HepG2 (cell line): ENCODE data around the gene ELOVL2. TPM values are rescaled to one million over a fixed set of nuclear protein-coding genes. Genes with fewer than 3 reads are reported as not detected.

ENCODE experiments used
- ATAC-seq: fragments of 200-7000 bp; cut with Tn5 transposase; 3 replicates; pipeline ENCODE4 v1.9.1; 2020; ENCODE audit warnings: mild to moderate bottlenecking, moderate library complexity
- BruUV-seq: library from RNA; stranded (reverse); fragments of 400-500 nt; replicated peaks from 2 replicates; lab custom pipeline; 2021; lab: Mats Ljungman, UMichigan
- CTCF ChIA-PET: fragments of 300-600 bp; formaldehyde crosslinking; extraction: SDS; loops from one replicate; lab custom pipeline; 2021; ENCODE audit warnings: low total read pairs, inconsistent platforms, low intra/inter-chr PET ratio; lab: Yijun Ruan, JAX
- POLR2A ChIA-PET: fragments of 350-600 bp; sonication (Branson Sonifier 250); formaldehyde crosslinking; loops from one replicate; lab custom pipeline; 2020; ENCODE audit warnings: antibody characterized with exemption, inconsistent platforms; lab: Yijun Ruan, JAX
- DNase-seq: peaks from one replicate; pipeline ENCODE4 v3.0.0-alpha.2; 2015; ENCODE audit warnings: low spot score
- FAIRE-seq: peaks from 3 replicates; lab custom pipeline; 2011; peaks lifted over from hg19 to GRCh38; lab: Jason Lieb, UNC
- H2AFZ ChIP-seq: one replicate; pipeline ENCODE4 v1.6.1; 2011; ENCODE audit warnings: low read length, inconsistent platforms
- H3K27ac ChIP-seq: fragments of 300-600 bp; 3 replicates; pipeline ENCODE4 v1.8.0; 2011; ENCODE audit warnings: mixed run types, mild to moderate bottlenecking, mixed read lengths, low read length, inconsistent platforms; ENCODE audit not compliant: insufficient read depth; ENCODE audit errors: extremely low read length
- H3K27me3 ChIP-seq, 2 experiments: fragments of 200-600 bp in 1 of 2; 2 replicates in 1 of 2; 3 replicates in 1 of 2; pipeline versions ENCODE4 v1.6.0 to v1.8.0; 2011; ENCODE audit warnings: low read length in 2 of 2, mild to moderate bottlenecking in 2 of 2, moderate library complexity in 2 of 2, inconsistent platforms in 1 of 2; ENCODE audit not compliant: insufficient read depth in 2 of 2, control insufficient read depth in 1 of 2
- H3K36me3 ChIP-seq, 2 experiments: fragments of 200-600 bp in 1 of 2; replicated peaks in 1 of 2; 2 replicates in 1 of 2; 3 replicates in 1 of 2; pipeline versions ENCODE4 v1.5.1 to v1.8.0; 2011; ENCODE audit warnings: low read length in 2 of 2, inconsistent platforms in 1 of 2; ENCODE audit not compliant: insufficient read depth in 2 of 2, control insufficient read depth in 1 of 2
- H3K4me1 ChIP-seq: 2 replicates; pipeline ENCODE4 v1.5.1; 2012; ENCODE audit warnings: low read length, inconsistent platforms; ENCODE audit not compliant: insufficient read depth
- H3K4me2 ChIP-seq: 2 replicates; pipeline ENCODE4 v1.6.0; 2011; ENCODE audit warnings: low read depth, low read length, inconsistent platforms
- H3K4me3 ChIP-seq, 3 experiments: fragments of 200-600 bp in 1 of 3; sonication (generic), shearing (Covaris generic) in 1 of 3; replicated peaks in 1 of 3; 2 replicates each; pipeline ENCODE4 v1.5.1; 2011 to 2016; ENCODE audit warnings: low read length in 3 of 3, inconsistent platforms in 2 of 3, low read depth in 2 of 3, mild to moderate bottlenecking in 2 of 3, control low read depth in 1 of 3, mixed read lengths in 1 of 3; ENCODE audit not compliant: insufficient read depth in 1 of 3
- H3K79me2 ChIP-seq: one replicate; pipeline ENCODE4 v1.6.1; 2011; ENCODE audit warnings: low read length, inconsistent platforms; ENCODE audit not compliant: insufficient read depth
- H3K9ac ChIP-seq: 2 replicates; pipeline ENCODE4 v1.6.0; 2011; ENCODE audit warnings: mild to moderate bottlenecking, low read depth, low read length, inconsistent platforms; ENCODE audit not compliant: insufficient read depth
- H3K9me3 ChIP-seq: 2 replicates; pipeline ENCODE4 v1.5.1; 2012; ENCODE audit warnings: mild to moderate bottlenecking, low read length
- H4K20me1 ChIP-seq: 2 replicates; pipeline ENCODE4 v1.6.0; 2011; ENCODE audit warnings: inconsistent platforms, mild to moderate bottlenecking, low read length, moderate library complexity; ENCODE audit not compliant: insufficient read depth
- AHR ChIP-seq: IDR thresholded peaks from 2 replicates; pipeline ENCODE4 v1.6.1; 2018; ENCODE audit warnings: missing genetic modification reagents, missing compliant biosample characterization
- ARNT ChIP-seq: fragments of 450-650 bp; IDR thresholded peaks from 2 replicates; pipeline ENCODE4 v1.6.1; 2017
- CCAR2 ChIP-seq: fragments of 200-400 bp; formaldehyde crosslinking; optimal IDR thresholded peaks from 2 replicates; pipeline ENCODE3; 2018; ENCODE audit warnings: low read depth, mild to moderate bottlenecking, low read length, moderate library complexity
- CEBPG ChIP-seq: IDR thresholded peaks from 2 replicates; pipeline ENCODE4 v1.6.1; 2016
- MIER2 ChIP-seq: IDR thresholded peaks from 2 replicates; pipeline ENCODE4 v1.6.1; 2016; ENCODE audit warnings: missing biosample characterization, missing genetic modification reagents
- MXI1 ChIP-seq: IDR thresholded peaks from 3 replicates; pipeline ENCODE4 v1.6.1; 2012; ENCODE audit warnings: low read depth, low read length, inconsistent platforms, borderline replicate concordance
- RBM22 ChIP-seq: fragments of 200-400 bp; formaldehyde crosslinking; optimal IDR thresholded peaks from 2 replicates; pipeline ENCODE3; 2017; ENCODE audit warnings: mild to moderate bottlenecking, low read length, moderate library complexity
- ZHX1 ChIP-seq: sonication (generic); formaldehyde crosslinking; IDR thresholded peaks from 2 replicates; pipeline ENCODE4 v1.8.1; 2022; ENCODE audit warnings: low read depth, mild to moderate bottlenecking, missing genetic modification reagents
- ZIK1 ChIP-seq: sonication (generic); formaldehyde crosslinking; IDR thresholded peaks from 2 replicates; pipeline ENCODE4 v1.5.0; 2020; ENCODE audit warnings: mild to moderate bottlenecking, low read depth, missing genetic modification reagents, borderline replicate concordance
- ZNF20 ChIP-seq: sonication (generic); formaldehyde crosslinking; IDR thresholded peaks from 2 replicates; pipeline ENCODE4 v1.4.0; 2020; ENCODE audit warnings: mild to moderate bottlenecking, moderate library complexity, missing genetic modification reagents
- ZNF446 ChIP-seq: sonication (generic); formaldehyde crosslinking; IDR thresholded peaks from 2 replicates; pipeline ENCODE4 v1.5.0; 2020; ENCODE audit warnings: mild to moderate bottlenecking, missing genetic modification reagents
- ZNF674 ChIP-seq: sonication (generic); formaldehyde crosslinking; IDR thresholded peaks from 2 replicates; pipeline ENCODE4 v1.5.0; 2020; ENCODE audit warnings: low read depth, mild to moderate bottlenecking, missing genetic modification reagents
- ZNF775 ChIP-seq: sonication (generic); formaldehyde crosslinking; IDR thresholded peaks from 2 replicates; pipeline ENCODE4 v1.4.0; 2020; ENCODE audit warnings: missing genetic modification reagents, mild to moderate bottlenecking, moderate library complexity, borderline replicate concordance
- ZNF788 ChIP-seq: sonication (generic); formaldehyde crosslinking; IDR thresholded peaks from 2 replicates; pipeline ENCODE4 v1.5.0; 2020; ENCODE audit warnings: mild to moderate bottlenecking, missing genetic modification reagents, borderline replicate concordance
- WGBS: methylation state at CpG from one replicate; pipeline ENCODE4 v1.1.6; 2017; ENCODE audit warnings: low lambda C conversion rate; 5-methylcytosine and 5-hydroxymethylcytosine counted together
- in situ Hi-C: cut with HindIII; loops from 2 replicates; pipeline ENCODE4 v1.10.0; 2017; ENCODE audit warnings: low pct_unique_long_range_greater_than_20kb; ENCODE audit not compliant: extremely low pct_ligation_motif_present
- intact Hi-C: fragments of 100-400 bp; cut with micrococcal nuclease; formaldehyde crosslinking; loops from one replicate; pipeline ENCODE4 v1.10.0; 2022; ENCODE audit not compliant: unreplicated experiment
- polyA plus RNA-seq, 8 experiments: library from polyadenylated mRNA; depleted of rRNA in 3 of 8; stranded (reverse) in 7 of 8; unstranded in 1 of 8; fragments of >200 nt; fragmentation: Illumina TruSeq in 4 of 8; extraction: Trizol in 4 of 8; gene quantifications; 2 replicates each; pipeline versions ENCODE4 v1.2.1 to v1.2.3, GENCODE V29; 2011 to 2016; ENCODE audit warnings: low read depth in 4 of 8, missing spikeins in 1 of 8, mixed read lengths in 1 of 8; ENCODE audit not compliant: insufficient read depth in 1 of 8
- total RNA-seq, 5 experiments: library from RNA; depleted of rRNA; stranded (reverse); fragments of >200 nt; fragmentation: Illumina TruSeq; extraction: Trizol; gene quantifications; 2 replicates each; pipeline ENCODE4 v1.2.3, GENCODE V29; 2016; ENCODE audit warnings: low read depth in 1 of 5
- TF ChIP-seq, protein P1 (sequence below): sonication (generic); formaldehyde crosslinking; IDR thresholded peaks from 2 replicates; pipeline ENCODE4 v1.5.0; 2020; ENCODE audit warnings: mild to moderate bottlenecking, missing genetic modification reagents
- TF ChIP-seq, protein P2 (sequence below): sonication (generic); formaldehyde crosslinking; IDR thresholded peaks from 2 replicates; pipeline ENCODE4 v1.4.0; 2020; ENCODE audit warnings: missing genetic modification reagents

The ELOVL2 gene
- total and polyA plus RNA-seq, 2 of the 13 experiments (the other 11 are each of a cell fraction or from before 2014, with no cell fraction given), result 43.6 to 65.4 TPM

GRCh38 chr6:10970731-10971130 is 73.4 kb downstream of the ELOVL2 start (continued):
- TF ChIP-seq, protein P1, sequence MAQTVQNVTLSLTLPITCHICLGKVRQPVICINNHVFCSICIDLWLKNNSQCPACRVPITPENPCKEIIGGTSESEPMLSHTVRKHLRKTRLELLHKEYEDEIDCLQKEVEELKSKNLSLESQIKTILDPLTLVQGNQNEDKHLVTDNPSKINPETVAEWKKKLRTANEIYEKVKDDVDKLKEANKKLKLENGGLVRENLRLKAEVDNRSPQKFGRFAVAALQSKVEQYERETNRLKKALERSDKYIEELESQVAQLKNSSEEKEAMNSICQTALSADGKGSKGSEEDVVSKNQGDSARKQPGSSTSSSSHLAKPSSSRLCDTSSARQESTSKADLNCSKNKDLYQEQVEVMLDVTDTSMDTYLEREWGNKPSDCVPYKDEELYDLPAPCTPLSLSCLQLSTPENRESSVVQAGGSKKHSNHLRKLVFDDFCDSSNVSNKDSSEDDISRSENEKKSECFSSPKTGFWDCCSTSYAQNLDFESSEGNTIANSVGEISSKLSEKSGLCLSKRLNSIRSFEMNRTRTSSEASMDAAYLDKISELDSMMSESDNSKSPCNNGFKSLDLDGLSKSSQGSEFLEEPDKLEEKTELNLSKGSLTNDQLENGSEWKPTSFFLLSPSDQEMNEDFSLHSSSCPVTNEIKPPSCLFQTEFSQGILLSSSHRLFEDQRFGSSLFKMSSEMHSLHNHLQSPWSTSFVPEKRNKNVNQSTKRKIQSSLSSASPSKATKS, result no peak
- TF ChIP-seq ZHX1 (CRISPR knock-in tag) (no peak), RBM22 (no peak), MIER2 (CRISPR knock-in tag) (no peak)
- TF ChIP-seq, protein P2, sequence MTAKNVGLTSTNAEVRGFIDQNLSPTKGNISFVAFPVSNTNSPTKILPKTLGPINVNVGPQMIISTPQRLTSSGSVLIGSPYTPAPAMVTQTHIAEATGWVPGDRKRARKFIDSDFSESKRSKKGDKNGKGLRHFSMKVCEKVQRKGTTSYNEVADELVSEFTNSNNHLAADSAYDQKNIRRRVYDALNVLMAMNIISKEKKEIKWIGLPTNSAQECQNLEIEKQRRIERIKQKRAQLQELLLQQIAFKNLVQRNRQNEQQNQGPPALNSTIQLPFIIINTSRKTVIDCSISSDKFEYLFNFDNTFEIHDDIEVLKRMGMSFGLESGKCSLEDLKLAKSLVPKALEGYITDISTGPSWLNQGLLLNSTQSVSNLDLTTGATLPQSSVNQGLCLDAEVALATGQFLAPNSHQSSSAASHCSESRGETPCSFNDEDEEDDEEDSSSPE (CRISPR knock-in tag), result no peak

- 17% methylated on average over 2 of the region's 2 CpGs for WGBS
- H3K79me2 ChIP-seq, result no peaks in the 10 kb centered on the region
- no peaks in the 10 kb centered on the region for H4K20me1 ChIP-seq
- ChIA-PET POLR2A (no interaction called here), CTCF (no interaction called here)
- BruUV-seq, result no TSS peak
- in situ Hi-C loops, result no loop called here
- no peak overlapping the region for H3K9ac ChIP-seq
- no peak; the same call in 2 of the 3 replicates for ATAC-seq
- peaks cover 0 to 10% of the 10 kb centered on the region in 2 experiments; a peak in 1 of 5 replicates for H3K27me3 ChIP-seq
- H3K36me3 ChIP-seq, result no peaks in the 10 kb centered on the region
- intact Hi-C loops, result no loop called here
- H2AFZ ChIP-seq, result no peak overlapping the region
- no peak overlapping the region for H3K27ac ChIP-seq
- H3K4me1 ChIP-seq, result no peaks in the 10 kb centered on the region
- peaks cover 9% of the 10 kb centered on the region; the same call in 1 of the 2 replicates for H3K9me3 ChIP-seq
- no peak for FAIRE-seq
- TF ChIP-seq ZNF674 (CRISPR knock-in tag), result no peak
- TF ChIP-seq CEBPG (CRISPR knock-in tag), result no peak
- no peak for TF ChIP-seq ZNF446 (CRISPR knock-in tag)
- TF ChIP-seq ARNT, result no peak
- TF ChIP-seq ZNF788, result no peak
- TF ChIP-seq CCAR2, result no peak
- no peak for TF ChIP-seq ZNF20
- TF ChIP-seq ZNF775 (CRISPR knock-in tag), result no peak
- TF ChIP-seq ZIK1 (CRISPR knock-in tag), result no peak
- TF ChIP-seq MXI1, result no peak
- no peak for TF ChIP-seq AHR (CRISPR knock-in tag)
- TF ChIP-seq, all 625 proteins: peak for 0
- H3K4me2 ChIP-seq, result no peak overlapping the region
- no peak overlapping the region for H3K4me3 ChIP-seq
- DNase-seq, result no peak
Observed at GRCh38 chr6:10968776-10969175, 75.3 kb downstream of the ELOVL2 start.
